Neural cell (in vitro differentiated cells): ENCODE data around the gene GNPAT. TPM values are rescaled to one million over a fixed set of nuclear protein-coding genes. Genes with fewer than 3 reads are reported as not detected.

Experiments
- H2AFZ ChIP-seq: fragments of 200-600, 300-800 bp; sonication (generic), shearing (Covaris generic); 2 replicates; pipeline ENCODE4 v1.6.0; 2014; ENCODE audit warnings: low read depth, mild to moderate bottlenecking, antibody characterized with exemption, low read length, moderate library complexity
- H3F3A ChIP-seq: fragments of 200-600 bp; shearing (Covaris generic); 2 replicates; pipeline ENCODE4 v1.6.1; 2016; ENCODE audit warnings: mild to moderate bottlenecking, moderate library complexity, mixed read lengths, antibody characterized with exemption, low read length; ENCODE audit not compliant: insufficient read depth, poor library complexity, severe bottlenecking
- H3K27ac ChIP-seq: fragments of 200-600, 300-800 bp; sonication (generic), shearing (Covaris generic); 2 replicates; pipeline ENCODE4 v1.5.1; 2014; ENCODE audit warnings: mild to moderate bottlenecking, low read length, moderate library complexity
- H3K27me3 ChIP-seq: fragments of 300-800, 200-600 bp; sonication (generic), shearing (Covaris generic); 2 replicates; pipeline ENCODE4 v1.6.0; 2014; ENCODE audit warnings: mild to moderate bottlenecking, low read depth, low read length, moderate library complexity; ENCODE audit not compliant: insufficient read depth
- H3K36me3 ChIP-seq: fragments of 300-800, 200-600 bp; sonication (generic), shearing (Covaris generic); 2 replicates; pipeline ENCODE4 v1.5.1; 2014; ENCODE audit warnings: mild to moderate bottlenecking, antibody characterized with exemption, low read length, moderate library complexity; ENCODE audit not compliant: insufficient read depth
- H3K4me2 ChIP-seq: fragments of 300-800, 200-600 bp; sonication (generic), shearing (Covaris generic); 2 replicates; pipeline ENCODE4 v1.6.0; 2014; ENCODE audit warnings: mild to moderate bottlenecking, low read length
- H3K4me3 ChIP-seq: fragments of 300-800, 200-600 bp; sonication (generic), shearing (Covaris generic); 2 replicates; pipeline ENCODE4 v1.5.1; 2014; ENCODE audit warnings: mild to moderate bottlenecking, low read length, moderate library complexity
- H3K79me2 ChIP-seq: fragments of 200-600 bp; shearing (Covaris generic); replicated peaks from 2 replicates; pipeline ENCODE4 v1.6.0; 2014; ENCODE audit warnings: mild to moderate bottlenecking, low read length, moderate library complexity; ENCODE audit not compliant: insufficient read depth
- H3K9ac ChIP-seq: fragments of 300-800, 200-600 bp; sonication (generic), shearing (Covaris generic); 2 replicates; pipeline ENCODE4 v1.6.1; 2016; ENCODE audit warnings: mild to moderate bottlenecking, low read length, mixed read lengths
- H3K9me2 ChIP-seq: fragments of 200-600 bp; shearing (Covaris generic); 2 replicates; pipeline ENCODE4 v1.6.1; 2016; ENCODE audit warnings: mild to moderate bottlenecking, low read length, mixed read lengths; ENCODE audit not compliant: insufficient read depth
- H3K9me3 ChIP-seq: fragments of 200-600, 300-800 bp; sonication (generic), shearing (Covaris generic); 2 replicates; pipeline ENCODE4 v1.6.1; 2016; ENCODE audit warnings: mild to moderate bottlenecking, mixed run types, low read length, moderate library complexity, mixed read lengths
- H4K20me1 ChIP-seq: fragments of 200-600 bp; shearing (Covaris generic); 2 replicates; pipeline ENCODE4 v1.6.1; 2016; ENCODE audit warnings: mild to moderate bottlenecking, mixed run types; ENCODE audit not compliant: insufficient read depth
- CTCF ChIP-seq: fragments of 450-650 bp; IDR thresholded peaks from 2 replicates; pipeline ENCODE4 v1.5.1; 2014; ENCODE audit warnings: antibody characterized with exemption, mild to moderate bottlenecking, moderate library complexity; ENCODE audit not compliant: poor library complexity, severe bottlenecking
- EP300 ChIP-seq: fragments of 450-650 bp; conservative IDR thresholded peaks from 2 replicates; pipeline ENCODE4 v1.6.1; 2014; ENCODE audit warnings: antibody characterized with exemption, mild to moderate bottlenecking, moderate library complexity; ENCODE audit not compliant: poor library complexity, severe bottlenecking
- EZH2 ChIP-seq: fragments of 200-600, 300-800 bp; shearing (Covaris generic), sonication (generic); IDR thresholded peaks from 2 replicates; pipeline ENCODE4 v1.6.1; 2014; ENCODE audit warnings: antibody characterized with exemption, low read length, borderline replicate concordance, mild to moderate bottlenecking; ENCODE audit not compliant: insufficient read depth, poor library complexity, severe bottlenecking
- MXI1 ChIP-seq: fragments of 450-650 bp; conservative IDR thresholded peaks from 2 replicates; pipeline ENCODE4 v1.6.1; 2014; ENCODE audit warnings: antibody characterized with exemption, mild to moderate bottlenecking; ENCODE audit not compliant: poor library complexity, severe bottlenecking
- POLR2AphosphoS5 ChIP-seq: IDR thresholded peaks from 2 replicates; pipeline ENCODE4 v1.6.1; 2012
- RAD21 ChIP-seq: fragments of 450-650 bp; conservative IDR thresholded peaks from 2 replicates; pipeline ENCODE4 v1.6.1; 2014; ENCODE audit warnings: antibody characterized with exemption, mild to moderate bottlenecking, moderate library complexity
- REST ChIP-seq: IDR thresholded peaks from 2 replicates; pipeline ENCODE4 v1.6.1; 2012; ENCODE audit warnings: borderline replicate concordance
- SMC3 ChIP-seq: fragments of 450-650 bp; conservative IDR thresholded peaks from 2 replicates; pipeline ENCODE4 v1.6.1; 2014; ENCODE audit warnings: antibody characterized with exemption, mild to moderate bottlenecking, moderate library complexity; ENCODE audit not compliant: poor library complexity
- TAF1 ChIP-seq: IDR thresholded peaks from 2 replicates; pipeline ENCODE4 v1.6.1; 2012; ENCODE audit warnings: low read depth
- polyA plus RNA-seq: library from polyadenylated mRNA; depleted of rRNA; stranded (reverse); fragments of >200 nt; gene quantifications from 2 replicates; pipeline ENCODE4 v1.2.3, GENCODE V29; 2014

The GNPAT gene
- polyA plus RNA-seq, 1 donor from 2014 or later = 50.8 TPM

- TF ChIP-seq POLR2AphosphoS5 (no peak), REST (no peak), EP300 (no peak), CTCF (no peak)
- Histone ChIP-seq H3K36me3 (no peaks in the 10 kb centered on the region), H3K27ac (no peak overlapping the region), H3K27me3 (no peaks in the 10 kb centered on the region), H3K4me3 (no peak overlapping the region), H3K79me2 (no peaks in the 10 kb centered on the region), H3K9me3 (no peaks in the 10 kb centered on the region), H3K4me2 (no peak overlapping the region), H3K9ac (no peak overlapping the region), H4K20me1 (no peaks in the 10 kb centered on the region), H3F3A (no peaks in the 10 kb centered on the region), H3K9me2 (no peaks in the 10 kb centered on the region), H2AFZ (no peak overlapping the region)
These were observed 7.9 kb upstream of the GNPAT start for GRCh38 chr1:231232870-231233734.

- Histone ChIP-seq H3K4me3 (no peak overlapping the region), H3K9ac (no peak overlapping the region), H3K27me3 (no peaks in the 10 kb centered on the region), H3K79me2 (no peaks in the 10 kb centered on the region), H3K4me2 (no peak overlapping the region), H2AFZ (no peak overlapping the region), H3K9me3 (no peaks in the 10 kb centered on the region), H4K20me1 (no peaks in the 10 kb centered on the region), H3K27ac (no peak overlapping the region), H3K36me3 (peaks cover 3% of the 10 kb centered on the region), H3F3A (no peaks in the 10 kb centered on the region), H3K9me2 (no peaks in the 10 kb centered on the region)
- TF ChIP-seq RAD21 (no peak), POLR2AphosphoS5 (no peak), EZH2 (no peak), EP300 (no peak), REST (no peak), CTCF (no peak), TAF1 (no peak), MXI1 (no peak), SMC3 (no peak)
These were observed 7.1 kb upstream of the GNPAT start for GRCh38 chr1:231233735-231234417.
